Hepatocyte (in vitro differentiated cells): Measurements from ENCODE around the gene DNAAF3. TPM values are rescaled to one million over a fixed set of nuclear protein-coding genes. Genes with fewer than 3 reads are reported as not detected.

Experiments
- DNase-seq: peaks from one replicate; pipeline ENCODE4 v3.0.0-alpha.2; 2016; ENCODE audit warnings: low spot score
- H2AFZ ChIP-seq: fragments of 200-600 bp; sonication (generic); 2 replicates; pipeline ENCODE4 v1.6.0; 2016; ENCODE audit warnings: antibody characterized with exemption, mild to moderate bottlenecking
- H3K27ac ChIP-seq: fragments of 200-600 bp; sonication (generic); 2 replicates; pipeline ENCODE4 v1.5.1; 2016; ENCODE audit warnings: mild to moderate bottlenecking
- H3K27me3 ChIP-seq: fragments of 200-600 bp; sonication (generic); 2 replicates; pipeline ENCODE4 v1.6.1; 2016
- H3K36me3 ChIP-seq: fragments of 200-600 bp; sonication (generic); replicated peaks from 2 replicates; pipeline ENCODE4 v1.5.1; 2016; ENCODE audit warnings: low read depth; ENCODE audit not compliant: insufficient read depth
- H3K4me1 ChIP-seq: fragments of 200-600 bp; sonication (generic); 2 replicates; pipeline ENCODE4 v1.5.1; 2016; ENCODE audit warnings: mild to moderate bottlenecking, moderate library complexity; ENCODE audit not compliant: insufficient read depth
- H3K4me2 ChIP-seq: fragments of 200-600 bp; sonication (generic); 2 replicates; pipeline ENCODE4 v1.6.0; 2016
- H3K4me3 ChIP-seq: fragments of 200-600 bp; sonication (generic); 2 replicates; pipeline ENCODE4 v1.5.1; 2016; ENCODE audit warnings: mild to moderate bottlenecking
- H3K79me2 ChIP-seq: fragments of 200-600 bp; sonication (generic); 2 replicates; pipeline ENCODE4 v1.6.0; 2017; ENCODE audit warnings: mild to moderate bottlenecking
- H3K9me2 ChIP-seq: fragments of 200-600 bp; sonication (generic); replicated peaks from 2 replicates; pipeline ENCODE4 v1.6.0; 2017; ENCODE audit warnings: mild to moderate bottlenecking; ENCODE audit not compliant: insufficient read depth
- H3K9me3 ChIP-seq: fragments of 200-600 bp; sonication (generic); 2 replicates; pipeline ENCODE4 v1.5.1; 2016; ENCODE audit warnings: low read depth, mild to moderate bottlenecking
- H4K20me1 ChIP-seq: fragments of 200-600 bp; sonication (generic); 2 replicates; pipeline ENCODE4 v1.6.0; 2016; ENCODE audit warnings: mild to moderate bottlenecking; ENCODE audit not compliant: insufficient read depth, poor library complexity, severe bottlenecking
- CTCF ChIP-seq: fragments of 200-600 bp; sonication (generic); IDR thresholded peaks from 2 replicates; pipeline ENCODE4 v1.5.1; 2016; ENCODE audit warnings: antibody characterized with exemption, mild to moderate bottlenecking; ENCODE audit not compliant: poor library complexity
- EZH2 ChIP-seq: fragments of 200-600 bp; sonication (generic); IDR thresholded peaks from 2 replicates; pipeline ENCODE4 v1.6.1; 2016; ENCODE audit warnings: antibody characterized with exemption, mild to moderate bottlenecking, borderline replicate concordance
- EZH2phosphoT487 ChIP-seq: fragments of 200-600 bp; sonication (generic); IDR thresholded peaks from one replicate; pipeline ENCODE4 v1.6.1; 2018; ENCODE audit warnings: antibody characterized with exemption, mild to moderate bottlenecking, low read depth, moderate library complexity; ENCODE audit not compliant: unreplicated experiment, severe bottlenecking
- WGBS: methylation state at CpG from one replicate; pipeline ENCODE4 v1.1.6; 2016; ENCODE audit warnings: low lambda C conversion rate; ENCODE audit errors: missing lambda C conversion rate; 5-methylcytosine and 5-hydroxymethylcytosine counted together
- polyA plus RNA-seq: library from polyadenylated mRNA; unstranded; fragments of >200 nt; fragmentation: Nextera tagmentation; extraction: Ambion mirVana; gene quantifications from 2 replicates; pipeline ENCODE4 v1.2.1, GENCODE V29; 2016
- total RNA-seq: library from RNA; depleted of rRNA; stranded (reverse); fragments of >200 nt; gene quantifications from 2 replicates; pipeline ENCODE4 v1.2.3, GENCODE V29; 2014

DNAAF3 gene
- total and polyA plus RNA-seq, 2 experiments from 2014 or later = 0.17 to 4.9 TPM

- Histone ChIP-seq H2AFZ (no peak within 1 kb of the TSS), H3K9me3 (no peaks in the 10 kb centered on the region), H3K4me1 (no peaks in the 10 kb centered on the region), H3K36me3 (no peaks in the 10 kb centered on the region), H3K27ac (no peak within 1 kb of the TSS), H3K27me3 (peaks cover 44% of the 10 kb centered on the region), H3K9me2 (no peaks in the 10 kb centered on the region), H3K79me2 (no peaks in the 10 kb centered on the region), H3K4me3 (no peak within 1 kb of the TSS), H4K20me1 (no peaks in the 10 kb centered on the region), H3K4me2 (no peak within 1 kb of the TSS)
- 24% methylated on average over 13 of the region's 18 CpGs for WGBS
- TF ChIP-seq CTCF (no peak), EZH2phosphoT487 (no peak), EZH2 (no peak)
- peak; percentile 60 for DNase-seq
These were observed 17.1 kb downstream of the DNAAF3 start, which contains the start of gene TNNT1 for GRCh38 chr19:55149078-55150003. Gene TNNT1 (minus strand): TSS chr19:55149206. CDS start chr19:55147157, 2,049 bp downstream.

GRCh38 chr19:55147545-55148251, 18.7 kb downstream of the DNAAF3 start:
- no peaks in the 10 kb centered on the region for H3K36me3 ChIP-seq
- H4K20me1 ChIP-seq = no peaks in the 10 kb centered on the region
- TF ChIP-seq CTCF = no peak
- no peak for TF ChIP-seq EZH2phosphoT487
- no peak for DNase-seq
- no peak overlapping the region for H2AFZ ChIP-seq
- 46% methylated on average over 4 of the region's 9 CpGs for WGBS
- H3K79me2 ChIP-seq = no peaks in the 10 kb centered on the region
- no peaks in the 10 kb centered on the region for H3K4me1 ChIP-seq
- no peak overlapping the region for H3K4me2 ChIP-seq
- H3K9me3 ChIP-seq = no peaks in the 10 kb centered on the region
- H3K27ac ChIP-seq = no peak overlapping the region
- H3K27me3 ChIP-seq = peaks cover 57% of the 10 kb centered on the region
- no peaks in the 10 kb centered on the region for H3K9me2 ChIP-seq
- no peak overlapping the region for H3K4me3 ChIP-seq

GRCh38 chr19:55146705-55147273, 19.6 kb downstream of the DNAAF3 start:
- 4% methylated on average over 8 of the region's 27 CpGs for WGBS
- H2AFZ ChIP-seq = no peak overlapping the region
- H3K79me2 ChIP-seq = no peaks in the 10 kb centered on the region
- no peaks in the 10 kb centered on the region for H4K20me1 ChIP-seq
- H3K27ac ChIP-seq = no peak overlapping the region
- H3K4me3 ChIP-seq = no peak overlapping the region
- H3K4me2 ChIP-seq = peak overlapping the region; percentile 73
- H3K4me1 ChIP-seq = no peaks in the 10 kb centered on the region
- no peaks in the 10 kb centered on the region for H3K9me3 ChIP-seq
- no peaks in the 10 kb centered on the region for H3K36me3 ChIP-seq
- peaks cover 62% of the 10 kb centered on the region for H3K27me3 ChIP-seq
- peak; percentile 44 for DNase-seq
- TF ChIP-seq EZH2phosphoT487 (no peak), EZH2 (no peak), CTCF (no peak)
- H3K9me2 ChIP-seq = no peaks in the 10 kb centered on the region
